Iris pigment epithelial cell (primary cell): Measurements from ENCODE around the gene FAM124A.

Source experiments
- DNase-seq: peaks from one replicate; pipeline ENCODE4 v3.0.0-alpha.2; 2011; ENCODE audit warnings: low read depth

The FAM124A gene

DNA sequence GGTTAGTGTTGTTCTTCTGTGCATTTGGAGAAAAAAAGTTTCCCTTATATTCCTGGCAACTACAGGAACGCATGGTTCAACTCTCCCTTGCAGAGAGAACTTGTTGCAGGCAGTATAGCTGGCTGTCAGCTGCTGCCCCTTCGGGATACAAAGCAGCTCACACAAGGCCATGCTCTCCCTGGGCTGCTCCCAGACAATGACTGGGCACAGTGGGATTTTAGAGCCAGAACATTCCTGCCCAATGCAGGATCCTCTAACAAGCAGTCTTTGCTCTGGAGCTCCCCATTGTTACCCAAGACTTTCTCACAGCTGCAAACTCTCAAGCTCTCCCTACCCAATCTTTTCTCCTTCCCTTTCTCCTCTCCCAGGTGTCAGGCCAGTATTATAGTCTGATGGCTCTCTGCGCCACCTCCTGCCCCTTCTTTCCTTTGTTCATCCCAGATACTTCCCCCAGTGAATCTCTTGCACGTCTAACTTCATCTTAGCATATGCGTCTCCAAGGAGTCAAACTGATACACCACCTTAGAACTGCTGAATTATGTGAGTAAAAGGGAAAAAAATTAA lies 89.8 kb downstream of the FAM124A start:
- DNase-seq: no peak

DNA sequence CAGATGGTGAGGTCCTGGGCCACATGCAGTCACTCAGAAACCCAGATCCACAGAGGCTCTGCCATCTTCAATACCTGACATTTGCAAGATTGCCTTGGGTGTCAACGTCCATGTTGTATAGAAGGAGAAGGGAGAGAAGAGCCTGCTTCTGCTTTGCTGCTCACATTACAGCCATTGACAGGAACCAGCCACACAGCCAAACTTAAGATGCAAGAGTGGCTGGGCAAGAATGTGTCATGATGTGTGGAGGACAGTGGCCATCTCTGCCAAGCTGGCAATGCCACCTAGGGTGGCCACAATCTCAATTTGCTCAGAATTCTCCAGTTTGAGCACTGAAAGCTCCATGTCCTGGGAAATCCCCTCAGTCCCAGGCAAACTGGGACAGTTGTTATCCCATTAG lies 91.4 kb downstream of the FAM124A start:
- no peak for DNase-seq

DNA sequence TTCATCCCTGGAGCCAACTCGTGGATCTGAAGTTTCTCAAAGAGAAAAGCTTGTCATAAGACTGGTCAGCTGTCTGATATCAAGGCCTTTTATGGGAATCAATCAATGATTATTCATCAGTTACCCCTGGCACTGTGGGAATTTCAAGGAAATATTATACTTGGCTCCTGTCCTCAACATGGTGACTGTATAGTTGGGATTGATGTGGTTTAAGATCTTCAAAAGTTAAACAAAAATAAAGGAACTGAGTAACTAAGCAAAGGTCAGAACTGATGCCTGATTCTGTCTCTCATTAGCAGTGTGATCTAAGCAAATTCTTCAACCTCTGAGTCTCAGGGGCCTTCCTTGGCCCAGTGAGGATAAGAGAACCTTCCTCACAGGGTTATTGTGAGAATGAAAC lies 95.1 kb downstream of the FAM124A start:
- DNase-seq: peak; percentile 30

DNA sequence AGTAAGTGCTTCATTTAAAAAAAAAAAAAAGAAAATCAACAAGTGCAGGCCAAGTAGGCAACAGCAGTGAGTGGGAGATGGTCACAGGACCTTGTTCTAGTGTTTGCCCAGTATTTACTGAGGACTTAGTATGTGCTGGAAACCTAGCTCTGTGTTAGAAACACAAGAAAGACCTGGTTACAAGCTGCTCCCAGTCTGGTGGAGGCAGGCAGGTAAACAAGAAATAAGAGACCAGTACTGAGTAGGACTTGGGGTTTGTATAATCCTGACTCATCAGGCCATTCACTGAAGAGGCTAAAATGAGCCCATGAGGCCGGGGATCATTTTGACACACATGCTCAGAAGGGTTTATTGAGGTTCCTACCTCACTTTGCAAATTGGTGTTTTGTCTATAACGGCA lies 95.8 kb downstream of the FAM124A start:
- no peak for DNase-seq

DNA sequence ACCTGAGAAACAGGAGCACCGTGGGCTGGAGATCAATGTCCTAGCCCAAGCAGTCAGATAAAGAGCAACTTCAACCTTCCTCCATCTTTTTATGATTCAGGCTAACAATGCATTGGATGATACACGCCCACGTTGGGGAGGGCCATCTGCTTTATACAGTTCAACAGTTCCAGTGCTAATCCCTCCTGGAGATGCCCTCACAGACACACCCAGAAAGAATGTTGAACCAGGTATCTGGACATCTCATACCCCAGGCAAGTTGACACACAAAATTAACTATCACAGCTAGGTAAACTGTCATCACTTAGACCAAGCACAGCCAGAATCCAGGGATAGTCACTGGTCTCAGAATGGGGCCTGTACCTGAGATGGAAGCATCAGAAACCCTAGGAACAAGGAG lies 96.7 kb downstream of the FAM124A start:
- no peak for DNase-seq

DNA sequence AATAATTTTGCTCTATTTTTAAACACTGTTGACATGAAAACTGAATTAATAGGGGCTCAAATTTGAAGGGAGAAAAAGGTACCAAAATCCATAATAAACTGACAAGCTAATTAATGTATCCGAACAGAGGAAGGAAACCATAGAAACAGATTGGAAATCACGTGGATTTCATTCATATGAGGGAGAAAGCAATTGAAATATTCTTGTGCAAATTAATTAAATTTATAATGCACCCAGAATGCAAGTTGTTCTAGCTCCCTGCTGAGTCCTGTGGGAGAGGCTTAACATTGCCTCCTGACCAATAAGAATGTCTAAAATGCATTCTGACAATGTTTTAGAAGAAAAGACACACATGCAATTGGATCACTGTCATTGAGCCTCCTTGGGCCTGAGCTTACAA lies 99.6 kb downstream of the FAM124A start:
- DNase-seq: no peak

DNA sequence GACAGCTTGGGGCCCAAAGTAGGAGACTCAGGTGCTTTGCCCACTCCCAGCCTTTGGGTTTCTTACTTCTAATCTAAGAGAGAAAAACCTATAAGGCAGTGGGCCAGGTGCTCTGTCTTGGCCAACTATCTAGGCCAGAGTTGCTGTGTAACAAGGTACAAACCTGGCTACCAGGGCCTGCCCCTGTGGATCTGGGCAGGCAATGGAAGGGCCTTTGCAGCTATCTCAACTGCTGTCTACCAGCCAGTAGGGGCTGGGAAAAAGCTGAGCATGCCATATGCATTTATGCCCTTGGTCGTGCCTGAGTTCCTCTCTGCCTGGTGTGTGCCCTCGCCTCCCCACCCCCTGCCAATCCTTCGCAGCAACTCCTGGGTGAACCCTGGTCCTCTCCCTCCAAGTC lies 100.6 kb downstream of the FAM124A start:
- DNase-seq: no peak

DNA sequence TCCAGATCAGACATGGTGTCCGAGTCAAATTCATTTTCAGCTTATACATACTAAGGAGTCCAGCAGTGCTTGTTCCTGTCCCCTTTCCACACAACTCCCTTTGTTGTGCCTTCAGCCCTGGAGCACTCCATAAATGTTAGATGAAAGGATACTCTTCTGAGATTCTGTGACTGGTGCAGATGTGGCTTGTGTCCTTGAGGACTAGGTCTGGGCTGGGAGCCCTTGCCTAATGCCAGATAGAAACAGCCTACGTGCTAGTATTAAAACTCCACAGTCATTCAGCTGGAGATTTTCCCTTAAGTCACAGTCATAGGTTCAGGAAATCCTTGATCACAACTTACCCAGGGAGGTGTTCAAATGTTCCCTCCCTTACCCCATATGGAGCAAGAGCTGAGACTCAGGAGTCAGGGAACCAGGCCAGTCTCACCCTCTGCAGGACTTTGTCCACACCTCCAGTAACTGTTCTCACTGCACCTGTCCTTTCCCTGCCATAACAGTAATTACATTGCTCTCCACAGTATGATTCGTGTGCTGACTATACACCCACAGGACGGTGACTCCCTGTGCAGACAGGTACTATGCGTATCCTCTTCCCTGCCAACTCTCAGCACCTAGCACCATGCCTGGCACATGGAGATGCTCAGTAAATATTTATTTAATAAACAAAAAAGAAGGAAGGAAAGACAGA lies 101.8 kb downstream of the FAM124A start:
- no peak for DNase-seq

DNA sequence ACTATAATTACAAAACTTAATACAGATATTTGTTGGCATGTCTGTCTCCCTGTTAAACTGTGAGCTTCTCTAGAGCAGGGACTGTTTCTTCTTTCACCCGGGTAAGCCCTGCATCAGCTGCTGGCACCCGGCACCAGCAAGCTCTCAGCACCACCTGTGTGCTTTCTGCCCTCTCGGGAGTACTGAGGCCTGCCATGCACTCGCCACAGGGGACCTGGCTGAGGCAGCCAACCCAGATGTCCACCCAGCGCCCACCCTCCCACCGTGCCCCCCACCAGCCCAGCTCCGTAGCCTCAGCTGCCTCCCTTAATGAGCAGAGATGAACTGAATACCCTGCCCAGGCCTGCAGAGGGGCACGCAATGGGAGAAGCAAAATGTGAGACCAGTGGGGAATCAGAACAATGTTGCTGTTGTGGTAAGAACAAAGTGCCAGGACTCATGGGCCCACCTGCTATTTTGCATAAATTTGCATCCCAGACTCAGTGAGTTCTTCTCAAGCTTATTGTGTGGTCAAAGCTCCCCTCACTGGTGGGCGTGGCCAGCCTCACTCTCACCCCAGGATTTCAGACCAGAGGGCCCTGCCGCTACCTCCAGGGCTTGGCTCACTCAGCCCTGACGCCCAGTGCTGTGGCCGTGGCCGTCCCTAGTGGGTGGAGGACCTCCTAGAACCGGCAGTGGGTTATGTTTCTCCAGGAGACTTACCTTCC lies 102.7 kb downstream of the FAM124A start:
- DNase-seq: no peak

DNA sequence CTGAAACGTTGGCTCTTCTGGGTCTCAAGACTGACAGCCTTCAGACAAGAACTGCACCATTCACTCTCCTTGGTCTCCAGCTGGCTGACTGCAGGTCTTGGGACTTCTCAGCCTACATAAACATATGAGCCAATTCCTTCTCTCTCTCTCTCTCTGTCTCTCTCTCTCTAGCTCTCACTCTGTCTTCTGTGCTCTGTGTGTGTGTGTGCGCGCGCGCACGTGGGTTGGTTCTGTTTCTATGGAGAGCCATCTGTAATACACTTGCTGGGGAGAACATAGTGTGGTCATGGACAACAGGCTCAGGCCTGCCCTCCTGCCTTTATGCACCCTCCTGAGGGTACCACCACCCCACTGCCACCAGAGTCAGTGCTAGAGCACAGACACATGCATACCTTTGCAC lies 103.6 kb downstream of the FAM124A start:
- no peak for DNase-seq

DNA sequence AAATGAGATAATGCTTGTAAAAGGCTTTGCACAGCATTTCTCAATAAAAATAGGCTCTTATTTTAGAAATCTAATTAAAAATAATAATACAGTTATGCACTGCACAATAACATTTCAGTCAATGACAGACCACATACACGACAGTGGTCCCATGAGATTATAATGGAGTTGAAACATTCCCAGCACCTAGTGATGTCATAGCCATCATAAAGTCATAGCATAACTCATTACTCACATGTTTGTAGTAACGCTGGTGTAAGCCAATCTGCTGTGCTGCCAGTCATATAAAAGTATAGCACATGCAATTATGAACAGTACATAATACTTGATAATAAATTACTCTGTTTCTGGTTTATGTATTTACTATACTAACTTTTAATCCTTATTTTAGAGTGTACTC lies 104.6 kb downstream of the FAM124A start:
- no peak for DNase-seq

DNA sequence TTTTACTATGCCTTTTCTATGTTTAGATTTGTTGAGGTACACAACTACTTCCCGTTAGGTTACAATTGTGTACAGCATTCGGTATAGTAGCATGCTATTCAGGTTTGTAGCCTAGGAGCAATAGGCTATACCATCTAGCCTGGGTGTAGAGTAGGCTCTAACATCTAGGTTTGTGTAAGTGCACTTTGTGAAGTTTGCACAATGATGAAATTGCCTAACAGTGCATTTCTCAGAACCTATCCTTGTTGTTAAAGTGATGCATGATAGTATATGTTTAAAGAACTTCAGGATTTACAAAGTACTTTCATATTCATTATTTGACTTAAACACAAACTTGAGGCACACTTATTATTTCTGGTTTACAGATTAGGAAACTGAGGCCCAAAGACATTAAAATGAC lies 105.8 kb downstream of the FAM124A start:
- DNase-seq: no peak

DNA sequence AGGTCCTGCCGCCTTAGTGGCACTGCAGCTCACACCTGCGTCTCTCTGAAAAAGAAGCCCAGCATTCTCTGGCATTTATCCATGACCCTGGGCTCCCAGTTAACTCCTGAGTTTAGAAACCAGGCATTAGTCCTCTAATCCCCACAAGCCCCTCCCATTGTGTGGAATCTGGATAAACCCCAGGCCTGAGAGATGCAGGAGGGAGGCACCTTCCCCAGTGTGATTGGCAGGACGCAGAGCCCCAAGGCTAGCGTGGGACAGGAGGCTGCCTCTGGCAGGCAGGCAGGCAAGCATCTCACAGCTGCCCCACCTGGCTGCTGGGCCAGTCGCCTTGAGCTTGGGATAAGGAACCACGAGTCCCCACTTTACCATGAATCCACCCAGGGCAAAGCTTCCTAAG lies 106.3 kb downstream of the FAM124A start:
- DNase-seq: no peak

DNA sequence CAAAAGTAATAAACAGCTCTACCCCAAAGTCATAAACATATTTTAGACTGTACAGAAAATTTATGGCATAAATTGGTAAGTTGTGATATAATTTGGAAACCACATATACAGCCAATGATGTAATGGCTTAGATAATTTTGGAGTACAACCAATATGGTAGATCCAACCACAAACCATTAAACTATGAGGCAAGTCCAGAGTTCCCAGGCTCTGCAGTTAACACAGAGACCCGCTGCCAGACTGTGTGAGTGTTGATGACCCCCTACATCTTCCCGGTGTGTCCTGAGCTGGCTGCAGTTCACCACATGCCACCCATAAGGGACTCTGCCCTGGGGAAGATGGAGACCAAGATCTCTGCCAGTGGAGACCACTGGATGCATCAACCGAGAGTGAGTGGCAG lies 107.4 kb downstream of the FAM124A start:
- DNase-seq: no peak

DNA sequence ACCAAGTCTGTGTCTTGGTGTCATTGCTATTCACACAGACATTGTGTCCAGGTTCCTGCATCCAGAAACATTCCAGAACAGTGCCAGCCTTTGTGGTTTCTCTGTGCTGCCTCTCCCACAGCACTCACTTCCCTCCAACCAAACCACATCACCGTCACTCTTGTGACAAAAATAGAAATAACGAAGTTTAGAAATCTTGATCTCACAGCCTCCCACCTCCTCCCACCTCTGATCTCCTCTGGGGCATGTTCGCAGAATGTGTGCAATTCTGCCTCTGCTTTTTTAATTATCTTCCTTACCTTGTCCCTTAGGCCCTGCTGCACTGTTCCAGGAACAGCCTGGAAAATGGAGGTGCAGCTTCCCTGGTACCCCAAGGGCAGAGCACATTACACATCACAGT lies 108.6 kb downstream of the FAM124A start:
- peak; percentile 25 for DNase-seq

DNA sequence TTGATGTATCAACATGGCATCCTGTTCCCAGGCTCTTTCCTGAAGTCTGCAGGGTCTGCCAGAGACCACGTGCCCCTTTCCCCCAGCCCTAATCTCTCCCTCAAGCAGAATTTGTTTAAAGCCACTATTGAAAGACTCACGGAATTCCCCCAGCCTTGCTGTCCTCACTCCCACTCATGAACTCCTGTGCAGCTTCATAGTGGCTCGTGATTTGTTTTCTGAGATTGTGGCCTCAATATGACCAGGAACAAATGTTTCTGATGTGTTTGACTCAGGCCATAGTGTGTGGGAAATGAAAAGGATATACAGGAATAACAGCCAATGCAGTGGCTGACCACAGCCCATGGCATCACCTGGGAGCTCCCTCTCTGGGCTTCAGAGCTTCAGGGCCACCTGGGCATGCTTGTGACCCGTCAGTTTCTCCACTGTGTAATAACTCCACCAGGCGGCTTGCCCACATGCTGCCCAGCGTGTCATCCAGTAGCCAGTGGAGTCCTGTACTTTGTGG lies 109.2 kb downstream of the FAM124A start:
- DNase-seq: no peak

DNA sequence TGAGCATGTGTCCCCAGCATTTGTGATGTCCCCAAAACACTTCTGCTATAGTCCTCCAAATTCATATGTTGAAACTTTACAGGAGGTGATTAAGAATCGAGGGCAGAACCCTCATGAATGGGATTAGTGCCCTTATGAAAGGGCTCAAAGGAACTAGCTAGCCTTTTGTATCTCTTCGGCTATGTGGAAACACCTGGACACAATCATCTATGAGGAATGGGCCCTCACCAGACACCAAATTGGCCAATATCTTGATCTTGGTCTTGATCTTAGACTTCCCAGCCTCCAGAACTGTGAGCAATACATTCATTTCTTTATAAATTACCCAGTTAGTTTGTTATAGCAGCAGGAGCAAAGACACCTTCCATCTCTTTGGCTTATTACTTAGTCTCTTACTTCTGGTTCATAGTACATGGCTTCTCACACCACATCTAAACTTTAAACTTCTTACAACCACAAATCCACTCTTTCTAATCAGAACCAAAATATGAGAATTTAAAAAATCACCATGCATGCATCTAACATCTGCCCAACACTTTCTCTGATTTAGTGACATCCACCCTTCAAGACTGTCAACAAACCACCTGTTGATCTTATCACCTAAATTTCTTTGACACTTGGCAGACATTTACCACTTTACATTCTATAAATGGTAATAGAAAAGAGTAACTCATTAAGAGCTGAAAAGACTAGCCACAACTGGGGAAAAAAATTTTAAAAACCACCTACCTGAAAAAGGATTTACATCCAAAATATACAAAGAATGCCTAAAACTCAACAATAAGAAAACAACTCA lies 110.6 kb downstream of the FAM124A start:
- no peak for DNase-seq

DNA sequence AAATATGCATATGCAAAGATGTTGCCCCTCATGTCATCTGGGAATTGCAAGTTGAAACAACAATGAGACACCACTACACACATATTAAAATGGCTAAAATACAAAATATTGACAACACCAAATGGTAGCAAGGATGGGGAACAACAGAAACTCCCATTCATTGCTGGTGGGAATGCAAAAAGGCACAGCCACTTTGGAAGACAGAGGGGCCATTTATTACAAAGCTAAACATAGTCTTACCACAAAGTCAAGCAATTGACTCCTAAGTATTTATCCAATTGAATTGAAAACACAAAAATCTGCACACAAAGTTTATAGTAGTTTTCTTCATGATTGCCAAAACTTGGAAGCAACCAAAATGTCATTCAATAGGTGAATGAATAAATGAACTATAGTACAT lies 111.2 kb downstream of the FAM124A start:
- no peak for DNase-seq

DNA sequence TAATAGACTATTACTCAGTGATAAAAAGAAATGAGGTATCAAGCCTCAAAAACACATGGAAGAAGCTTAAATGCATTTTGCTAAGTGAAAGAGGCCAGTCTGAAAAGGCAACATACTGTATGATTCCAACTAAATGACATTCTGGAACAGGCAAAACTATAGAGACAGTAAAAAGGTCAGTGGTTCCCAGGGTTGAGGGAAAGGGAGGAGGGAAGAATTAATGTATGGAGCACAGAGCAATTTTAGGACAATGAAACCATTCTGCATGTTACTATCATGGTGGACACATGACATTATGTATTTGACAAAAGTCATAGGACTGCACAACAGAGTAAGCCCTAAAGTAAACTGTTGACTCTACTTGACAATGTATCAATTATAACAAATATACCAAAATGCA lies 111.6 kb downstream of the FAM124A start:
- DNase-seq: no peak
